ENCODE measurements around the gene POC1A.

- TF ChIP-seq, protein P1, sequence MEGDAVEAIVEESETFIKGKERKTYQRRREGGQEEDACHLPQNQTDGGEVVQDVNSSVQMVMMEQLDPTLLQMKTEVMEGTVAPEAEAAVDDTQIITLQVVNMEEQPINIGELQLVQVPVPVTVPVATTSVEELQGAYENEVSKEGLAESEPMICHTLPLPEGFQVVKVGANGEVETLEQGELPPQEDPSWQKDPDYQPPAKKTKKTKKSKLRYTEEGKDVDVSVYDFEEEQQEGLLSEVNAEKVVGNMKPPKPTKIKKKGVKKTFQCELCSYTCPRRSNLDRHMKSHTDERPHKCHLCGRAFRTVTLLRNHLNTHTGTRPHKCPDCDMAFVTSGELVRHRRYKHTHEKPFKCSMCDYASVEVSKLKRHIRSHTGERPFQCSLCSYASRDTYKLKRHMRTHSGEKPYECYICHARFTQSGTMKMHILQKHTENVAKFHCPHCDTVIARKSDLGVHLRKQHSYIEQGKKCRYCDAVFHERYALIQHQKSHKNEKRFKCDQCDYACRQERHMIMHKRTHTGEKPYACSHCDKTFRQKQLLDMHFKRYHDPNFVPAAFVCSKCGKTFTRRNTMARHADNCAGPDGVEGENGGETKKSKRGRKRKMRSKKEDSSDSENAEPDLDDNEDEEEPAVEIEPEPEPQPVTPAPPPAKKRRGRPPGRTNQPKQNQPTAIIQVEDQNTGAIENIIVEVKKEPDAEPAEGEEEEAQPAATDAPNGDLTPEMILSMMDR (conservative IDR thresholded peaks at IDR 0.05; ENCODE audit: low read depth, low read length) = no peak
- no peak for TF ChIP-seq POLR2A (IDR thresholded peaks at IDR 0.05; ENCODE audit: low read depth, low read length)
- no peak for TF ChIP-seq MXI1 (IDR thresholded peaks at IDR 0.05; ENCODE audit: borderline replicate concordance, low read depth, low read length)
- no peak for TF ChIP-seq USF2 (IDR thresholded peaks at IDR 0.05; ENCODE audit: low read depth, low read length)
- TF ChIP-seq RCOR1 (IDR thresholded peaks at IDR 0.05; ENCODE audit: insufficient replicate concordance, low read length) = no peak
- no peak for TF ChIP-seq ELK1 (IDR thresholded peaks at IDR 0.05; ENCODE audit: borderline replicate concordance, low read depth, low read length)
- TF ChIP-seq RAD21 (IDR thresholded peaks at IDR 0.05; ENCODE audit: low read length) = no peak
- no peak for TF ChIP-seq MAZ (IDR thresholded peaks at IDR 0.05; ENCODE audit: borderline replicate concordance, low read depth, low read length)
- no peak for TF ChIP-seq BHLHE40 (IDR thresholded peaks at IDR 0.05; ENCODE audit: low read depth, low read length)
- TF ChIP-seq CHD1 (IDR thresholded peaks at IDR 0.05; ENCODE audit: low read depth, low read length) = no peak
- TF ChIP-seq CEBPB (IDR thresholded peaks at IDR 0.05; ENCODE audit: low read depth, low read length) = no peak
- no peak for TF ChIP-seq RFX5 (IDR thresholded peaks at IDR 0.05; ENCODE audit: low read depth, low read length)
- no peak for TF ChIP-seq SMC3 (IDR thresholded peaks at IDR 0.05; ENCODE audit: low read depth, low read length)
These were observed 23.1 kb downstream of the POC1A start for GRCh38 chr3:52130966-52131622.

Measured in IMR-90 (cell line).